ENCODE data around the gene PKIB.

PKIB gene

DNA sequence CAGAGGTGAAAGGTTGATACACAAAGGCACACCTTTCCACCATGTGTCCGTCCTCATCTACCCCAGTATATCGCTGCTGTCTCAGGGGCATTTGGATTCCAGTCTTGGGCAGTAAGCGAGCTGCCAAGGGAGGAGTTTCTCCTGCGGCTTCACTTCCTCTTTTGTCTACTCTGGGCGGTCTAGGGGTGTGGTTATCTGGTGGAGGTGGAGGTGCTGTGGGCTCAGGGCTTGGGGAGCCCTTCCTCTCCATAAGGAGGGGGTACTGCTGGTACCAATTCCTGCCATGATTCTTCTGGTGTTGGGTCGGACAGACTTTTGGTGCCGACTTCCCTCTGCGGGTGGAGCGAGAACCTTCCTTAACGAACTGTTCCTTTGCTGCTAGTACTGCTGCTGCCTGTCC lies 137.4 kb downstream of the PKIB start:
- TF ChIP-seq ZBTB7A (IDR thresholded peaks at IDR 0.05; ENCODE audit: low read depth) (no peak), FOXM1 (IDR thresholded peaks at IDR 0.05; ENCODE audit: borderline replicate concordance, low read depth) (no peak), RAD21 (IDR thresholded peaks at IDR 0.05; ENCODE audit: low read depth) (no peak), YY1 (IDR thresholded peaks at IDR 0.05; ENCODE audit: low read depth) (no peak), EP300 (IDR thresholded peaks at IDR 0.05; ENCODE audit: borderline replicate concordance) (no peak), TAF1 (IDR thresholded peaks at IDR 0.05; ENCODE audit: low read depth) (no peak), CREB1 (IDR thresholded peaks at IDR 0.05; ENCODE audit: low read depth) (no peak), CEBPB (IDR thresholded peaks at IDR 0.05) (no peak), TCF12 (IDR thresholded peaks at IDR 0.05; ENCODE audit: low read depth) (no peak), EGR1 (IDR thresholded peaks at IDR 0.05) (no peak), TEAD4 (IDR thresholded peaks at IDR 0.05) (no peak), NFIC (IDR thresholded peaks at IDR 0.05) (no peak)
- TF ChIP-seq, protein P1, sequence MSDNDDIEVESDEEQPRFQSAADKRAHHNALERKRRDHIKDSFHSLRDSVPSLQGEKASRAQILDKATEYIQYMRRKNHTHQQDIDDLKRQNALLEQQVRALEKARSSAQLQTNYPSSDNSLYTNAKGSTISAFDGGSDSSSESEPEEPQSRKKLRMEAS (IDR thresholded peaks at IDR 0.05) = no peak
- TF ChIP-seq, protein P2, sequence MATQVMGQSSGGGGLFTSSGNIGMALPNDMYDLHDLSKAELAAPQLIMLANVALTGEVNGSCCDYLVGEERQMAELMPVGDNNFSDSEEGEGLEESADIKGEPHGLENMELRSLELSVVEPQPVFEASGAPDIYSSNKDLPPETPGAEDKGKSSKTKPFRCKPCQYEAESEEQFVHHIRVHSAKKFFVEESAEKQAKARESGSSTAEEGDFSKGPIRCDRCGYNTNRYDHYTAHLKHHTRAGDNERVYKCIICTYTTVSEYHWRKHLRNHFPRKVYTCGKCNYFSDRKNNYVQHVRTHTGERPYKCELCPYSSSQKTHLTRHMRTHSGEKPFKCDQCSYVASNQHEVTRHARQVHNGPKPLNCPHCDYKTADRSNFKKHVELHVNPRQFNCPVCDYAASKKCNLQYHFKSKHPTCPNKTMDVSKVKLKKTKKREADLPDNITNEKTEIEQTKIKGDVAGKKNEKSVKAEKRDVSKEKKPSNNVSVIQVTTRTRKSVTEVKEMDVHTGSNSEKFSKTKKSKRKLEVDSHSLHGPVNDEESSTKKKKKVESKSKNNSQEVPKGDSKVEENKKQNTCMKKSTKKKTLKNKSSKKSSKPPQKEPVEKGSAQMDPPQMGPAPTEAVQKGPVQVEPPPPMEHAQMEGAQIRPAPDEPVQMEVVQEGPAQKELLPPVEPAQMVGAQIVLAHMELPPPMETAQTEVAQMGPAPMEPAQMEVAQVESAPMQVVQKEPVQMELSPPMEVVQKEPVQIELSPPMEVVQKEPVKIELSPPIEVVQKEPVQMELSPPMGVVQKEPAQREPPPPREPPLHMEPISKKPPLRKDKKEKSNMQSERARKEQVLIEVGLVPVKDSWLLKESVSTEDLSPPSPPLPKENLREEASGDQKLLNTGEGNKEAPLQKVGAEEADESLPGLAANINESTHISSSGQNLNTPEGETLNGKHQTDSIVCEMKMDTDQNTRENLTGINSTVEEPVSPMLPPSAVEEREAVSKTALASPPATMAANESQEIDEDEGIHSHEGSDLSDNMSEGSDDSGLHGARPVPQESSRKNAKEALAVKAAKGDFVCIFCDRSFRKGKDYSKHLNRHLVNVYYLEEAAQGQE (IDR thresholded peaks at IDR 0.05; ENCODE audit: low read depth) = no peak
- TF ChIP-seq, protein P3, sequence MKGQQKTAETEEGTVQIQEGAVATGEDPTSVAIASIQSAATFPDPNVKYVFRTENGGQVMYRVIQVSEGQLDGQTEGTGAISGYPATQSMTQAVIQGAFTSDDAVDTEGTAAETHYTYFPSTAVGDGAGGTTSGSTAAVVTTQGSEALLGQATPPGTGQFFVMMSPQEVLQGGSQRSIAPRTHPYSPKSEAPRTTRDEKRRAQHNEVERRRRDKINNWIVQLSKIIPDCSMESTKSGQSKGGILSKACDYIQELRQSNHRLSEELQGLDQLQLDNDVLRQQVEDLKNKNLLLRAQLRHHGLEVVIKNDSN (IDR thresholded peaks at IDR 0.05) = no peak

DNA sequence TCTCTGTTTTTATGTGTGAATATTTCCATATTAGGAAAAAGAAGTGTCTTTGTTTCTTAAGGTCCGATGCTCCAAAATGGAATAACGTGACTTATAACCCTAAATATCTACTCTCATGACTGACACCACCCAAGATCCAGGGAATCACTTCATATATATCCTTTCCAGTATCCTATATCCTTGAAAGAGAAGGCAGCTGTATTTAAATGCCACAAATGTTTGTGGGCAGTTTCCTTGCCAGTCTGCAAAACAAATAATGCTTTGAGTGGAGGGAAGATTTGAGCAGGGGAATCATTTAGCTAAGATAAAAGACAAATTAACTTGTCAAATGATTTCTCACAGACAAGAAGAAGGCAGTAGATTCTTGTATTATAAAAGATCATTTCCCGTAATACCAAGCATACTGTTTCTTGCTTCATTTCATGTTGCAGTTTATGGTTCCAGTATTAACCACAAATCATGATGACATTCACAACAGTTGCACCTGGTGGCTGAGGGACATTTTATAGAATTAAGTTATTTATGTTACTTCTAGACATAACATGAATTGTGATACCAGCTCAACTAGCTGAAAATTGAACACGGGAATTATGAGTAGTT lies 139.3 kb downstream of the PKIB start:
- TF ChIP-seq TEAD4 (IDR thresholded peaks at IDR 0.05) (no peak), CREB1 (IDR thresholded peaks at IDR 0.05; ENCODE audit: low read depth) (no peak), TCF12 (IDR thresholded peaks at IDR 0.05; ENCODE audit: low read depth) (no peak), TAF1 (IDR thresholded peaks at IDR 0.05; ENCODE audit: low read depth) (no peak), FOXM1 (IDR thresholded peaks at IDR 0.05; ENCODE audit: borderline replicate concordance, low read depth) (no peak), ZBTB7A (IDR thresholded peaks at IDR 0.05; ENCODE audit: low read depth) (no peak), EGR1 (IDR thresholded peaks at IDR 0.05) (no peak), NFIC (IDR thresholded peaks at IDR 0.05) (no peak), EP300 (IDR thresholded peaks at IDR 0.05; ENCODE audit: borderline replicate concordance) (no peak), RAD21 (IDR thresholded peaks at IDR 0.05; ENCODE audit: low read depth) (no peak), CEBPB (IDR thresholded peaks at IDR 0.05) (no peak), YY1 (IDR thresholded peaks at IDR 0.05; ENCODE audit: low read depth) (no peak)
- TF ChIP-seq, protein P2 (IDR thresholded peaks at IDR 0.05; ENCODE audit: low read depth) = no peak
- TF ChIP-seq, protein P1 (IDR thresholded peaks at IDR 0.05) = no peak
- TF ChIP-seq, protein P3 (IDR thresholded peaks at IDR 0.05) = no peak

DNA sequence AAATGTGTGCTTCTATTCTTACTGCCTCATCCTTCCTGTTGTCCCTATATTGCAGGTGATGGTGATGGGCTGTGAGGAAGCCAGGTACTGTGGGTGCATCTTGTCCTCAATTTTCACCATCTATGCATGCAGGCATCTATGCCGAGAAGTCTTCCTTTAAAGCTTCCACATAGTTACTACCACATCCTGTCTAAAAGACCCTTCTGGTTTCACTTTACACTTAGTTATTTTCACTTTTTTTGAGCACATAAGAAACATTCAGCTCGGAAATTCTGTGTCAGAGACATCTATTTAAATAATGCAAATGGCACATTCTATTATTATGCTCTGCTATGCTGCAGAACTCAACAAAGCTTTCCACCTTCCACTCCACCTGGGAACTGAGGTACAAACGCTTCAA lies 141.1 kb downstream of the PKIB start:
- TF ChIP-seq YY1 (IDR thresholded peaks at IDR 0.05; ENCODE audit: low read depth) = no peak
- no peak for TF ChIP-seq EP300 (IDR thresholded peaks at IDR 0.05; ENCODE audit: borderline replicate concordance)
- TF ChIP-seq RAD21 (IDR thresholded peaks at IDR 0.05; ENCODE audit: low read depth) = no peak
- no peak for TF ChIP-seq ZBTB7A (IDR thresholded peaks at IDR 0.05; ENCODE audit: low read depth)
- TF ChIP-seq CREB1 (IDR thresholded peaks at IDR 0.05; ENCODE audit: low read depth) = no peak
- TF ChIP-seq, protein P3 (IDR thresholded peaks at IDR 0.05) = no peak
- no peak for TF ChIP-seq TEAD4 (IDR thresholded peaks at IDR 0.05)
- TF ChIP-seq, protein P2 (IDR thresholded peaks at IDR 0.05; ENCODE audit: low read depth) = no peak
- TF ChIP-seq CEBPB (IDR thresholded peaks at IDR 0.05) = no peak
- no peak for TF ChIP-seq EGR1 (IDR thresholded peaks at IDR 0.05)
- no peak for TF ChIP-seq NFIC (IDR thresholded peaks at IDR 0.05)
- TF ChIP-seq, protein P1 (IDR thresholded peaks at IDR 0.05) = no peak
- no peak for TF ChIP-seq TAF1 (IDR thresholded peaks at IDR 0.05; ENCODE audit: low read depth)
- TF ChIP-seq FOXM1 (IDR thresholded peaks at IDR 0.05; ENCODE audit: borderline replicate concordance, low read depth) = no peak
- TF ChIP-seq TCF12 (IDR thresholded peaks at IDR 0.05; ENCODE audit: low read depth) = no peak

All from Ishikawa (cell line).